GM08714 (cell line): Measurements from ENCODE around the gene AGPAT4.

Experiments used
- H3K4me3 ChIP-seq: fragments of 200-500 bp; sonication (Bioruptor generic); 2 replicates; pipeline ENCODE4 v1.5.1; 2014; ENCODE audit warnings: mild to moderate bottlenecking, low read length, inconsistent platforms
- ZNF274 ChIP-seq: IDR thresholded peaks from 2 replicates; pipeline ENCODE4 v1.6.1; 2012; ENCODE audit warnings: mild to moderate bottlenecking, low read depth, low read length

Gene AGPAT4

GRCh38 chr6:161271343-161272030, 2.4 kb downstream of the AGPAT4 start:
- H3K4me3 ChIP-seq = no peak overlapping the region
- no peak for TF ChIP-seq ZNF274

GRCh38 chr6:161270116-161270515, 3.7 kb downstream of the AGPAT4 start:
- no peak for TF ChIP-seq ZNF274
- H3K4me3 ChIP-seq = no peak overlapping the region

DNA sequence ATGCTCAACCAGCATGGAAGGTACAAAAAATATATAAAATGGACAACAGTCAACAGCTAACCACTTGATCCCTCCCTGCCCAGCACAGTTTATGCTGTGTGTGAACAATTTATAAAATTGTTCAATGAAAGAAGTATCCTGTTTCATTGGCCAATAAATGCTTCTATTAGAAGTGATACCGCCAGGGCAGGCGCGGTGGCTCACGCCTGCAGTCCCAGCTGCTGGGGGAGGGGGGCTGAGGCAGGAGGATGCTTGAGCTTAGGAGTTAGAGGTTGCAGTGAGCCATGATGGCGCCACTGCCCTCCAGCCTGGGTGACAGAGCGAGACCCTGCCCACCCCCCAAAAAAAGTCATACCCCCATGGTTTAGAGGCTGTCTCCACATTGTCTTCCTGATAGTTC, 4.6 kb downstream of the AGPAT4 start:
- no peak overlapping the region for H3K4me3 ChIP-seq
- TF ChIP-seq ZNF274 = no peak

- TF ChIP-seq ZNF274 = no peak
- H3K4me3 ChIP-seq = no peak overlapping the region
These were observed 5.2 kb downstream of the AGPAT4 start for GRCh38 chr6:161268531-161269210.

- no peak for TF ChIP-seq ZNF274
- no peak overlapping the region for H3K4me3 ChIP-seq
These were observed 7.2 kb downstream of the AGPAT4 start for GRCh38 chr6:161266513-161267230.

DNA sequence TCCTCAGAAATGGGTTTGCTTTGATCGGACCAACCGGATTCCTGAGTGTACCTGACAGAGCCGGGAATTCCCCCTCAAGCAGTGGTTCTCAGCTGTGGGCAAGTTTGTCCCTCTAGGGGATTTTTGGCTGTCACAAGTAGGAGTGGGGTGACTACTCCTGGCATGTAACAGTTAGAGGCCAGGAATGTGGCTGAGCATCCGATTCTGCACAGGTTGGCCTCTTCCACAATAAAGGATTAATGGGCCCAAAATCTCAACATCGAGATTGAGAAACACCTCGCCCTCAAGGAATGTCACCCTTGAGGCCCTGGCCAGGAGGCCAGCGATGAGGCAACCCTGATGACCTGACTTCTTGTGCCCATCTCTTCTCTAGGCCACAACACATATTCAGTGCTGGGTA, 7.9 kb downstream of the AGPAT4 start:
- H3K4me3 ChIP-seq = no peak overlapping the region
- TF ChIP-seq ZNF274 = no peak

GRCh38 chr6:161265554-161265953, 8.3 kb downstream of the AGPAT4 start:
- H3K4me3 ChIP-seq = no peak overlapping the region
- no peak for TF ChIP-seq ZNF274

- TF ChIP-seq ZNF274 = no peak
- H3K4me3 ChIP-seq = no peak overlapping the region
These were observed 9.7 kb downstream of the AGPAT4 start for GRCh38 chr6:161264181-161264580.

- H3K4me3 ChIP-seq = no peak overlapping the region
- no peak for TF ChIP-seq ZNF274
These were observed 12.0 kb downstream of the AGPAT4 start for GRCh38 chr6:161261816-161262215.

DNA sequence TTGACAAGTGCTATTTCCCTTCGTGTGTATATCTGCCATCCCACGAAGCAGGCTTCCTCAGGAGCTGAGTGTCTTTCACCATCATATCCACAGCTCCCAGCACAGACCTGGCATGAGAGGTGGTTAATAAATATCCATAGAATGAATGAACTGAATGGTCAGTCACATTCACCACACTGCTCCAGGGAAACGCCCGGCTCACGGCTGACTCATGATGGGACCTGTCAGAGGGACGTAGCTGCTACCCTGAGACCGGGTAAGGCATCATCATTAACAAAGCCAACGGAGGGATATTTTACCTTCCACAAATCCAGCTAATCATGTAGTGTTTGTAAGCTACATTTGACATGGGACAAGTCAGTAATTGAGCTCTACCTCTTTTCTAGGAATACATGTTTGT, 12.5 kb downstream of the AGPAT4 start:
- H3K4me3 ChIP-seq = no peak overlapping the region
- TF ChIP-seq ZNF274 = no peak

DNA sequence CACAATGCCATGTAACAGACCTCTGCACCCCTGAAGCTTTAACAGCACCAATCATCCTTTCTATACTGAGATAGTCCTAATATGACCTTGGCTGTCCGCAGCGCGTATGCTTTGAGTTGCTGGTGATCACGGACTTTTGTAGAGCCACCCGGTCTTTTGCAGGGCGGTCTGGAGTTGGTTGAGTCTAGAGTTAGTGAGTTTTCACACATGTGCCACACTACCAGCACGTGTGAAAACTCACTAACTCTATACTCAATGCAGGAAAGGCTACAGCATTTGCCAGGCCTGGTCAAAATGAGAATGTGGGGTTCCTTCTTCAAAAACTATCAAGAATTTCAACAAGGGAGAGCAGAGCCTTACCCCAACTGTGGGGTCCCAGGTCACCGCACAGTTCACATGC, 14.6 kb downstream of the AGPAT4 start:
- no peak for TF ChIP-seq ZNF274
- no peak overlapping the region for H3K4me3 ChIP-seq

DNA sequence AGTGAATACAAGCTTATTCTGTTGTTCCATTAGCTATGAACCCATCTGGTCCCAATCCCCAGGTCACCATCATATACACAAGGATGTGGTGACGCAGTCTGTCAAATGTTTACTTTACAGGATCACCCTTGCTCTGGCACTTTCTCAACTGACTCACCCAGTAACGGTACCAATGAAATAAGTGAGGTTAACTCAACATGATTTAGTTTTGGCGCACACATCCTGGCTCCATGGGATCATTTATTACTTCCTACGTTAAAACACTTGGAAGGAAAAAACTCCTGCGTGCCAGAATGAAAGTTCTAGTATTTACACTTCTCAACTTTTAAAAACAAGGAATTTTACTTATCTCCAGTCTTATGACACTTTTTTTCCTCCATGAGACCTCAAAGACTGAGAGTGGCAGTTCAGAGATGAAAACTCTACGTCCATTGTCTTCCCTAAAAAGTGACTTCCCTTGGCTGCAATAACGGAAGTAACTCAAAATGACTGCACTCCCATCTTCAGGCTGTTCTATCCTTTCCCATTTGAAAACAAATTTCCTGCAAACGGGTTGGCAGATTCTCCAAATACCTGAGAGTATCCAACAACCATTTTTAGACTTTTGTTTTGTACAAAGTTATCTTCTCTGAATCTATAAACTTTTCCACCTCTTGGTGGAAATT, 15.9 kb downstream of the AGPAT4 start:
- no peak for TF ChIP-seq ZNF274
- H3K4me3 ChIP-seq = no peak overlapping the region

GRCh38 chr6:161256407-161256806, 17.5 kb downstream of the AGPAT4 start:
- TF ChIP-seq ZNF274 = no peak
- H3K4me3 ChIP-seq = no peak overlapping the region

- no peak for TF ChIP-seq ZNF274
- no peak overlapping the region for H3K4me3 ChIP-seq
These were observed 18.3 kb downstream of the AGPAT4 start for GRCh38 chr6:161255518-161255917.
